ENCODE data around the gene KIF18B. TPM values are rescaled to one million over a fixed set of nuclear protein-coding genes. Genes with fewer than 3 reads are reported as not detected.

Gene KIF18B
- total and polyA plus RNA-seq, 12 donors, result 0.20 to 1.6 (median 0.72) TPM; not detected in 1

GRCh38 chr17:44926821-44927525 is 20.6 kb downstream of the KIF18B start:
- no peak overlapping the region for H3K27ac ChIP-seq
- TF ChIP-seq, protein P1, sequence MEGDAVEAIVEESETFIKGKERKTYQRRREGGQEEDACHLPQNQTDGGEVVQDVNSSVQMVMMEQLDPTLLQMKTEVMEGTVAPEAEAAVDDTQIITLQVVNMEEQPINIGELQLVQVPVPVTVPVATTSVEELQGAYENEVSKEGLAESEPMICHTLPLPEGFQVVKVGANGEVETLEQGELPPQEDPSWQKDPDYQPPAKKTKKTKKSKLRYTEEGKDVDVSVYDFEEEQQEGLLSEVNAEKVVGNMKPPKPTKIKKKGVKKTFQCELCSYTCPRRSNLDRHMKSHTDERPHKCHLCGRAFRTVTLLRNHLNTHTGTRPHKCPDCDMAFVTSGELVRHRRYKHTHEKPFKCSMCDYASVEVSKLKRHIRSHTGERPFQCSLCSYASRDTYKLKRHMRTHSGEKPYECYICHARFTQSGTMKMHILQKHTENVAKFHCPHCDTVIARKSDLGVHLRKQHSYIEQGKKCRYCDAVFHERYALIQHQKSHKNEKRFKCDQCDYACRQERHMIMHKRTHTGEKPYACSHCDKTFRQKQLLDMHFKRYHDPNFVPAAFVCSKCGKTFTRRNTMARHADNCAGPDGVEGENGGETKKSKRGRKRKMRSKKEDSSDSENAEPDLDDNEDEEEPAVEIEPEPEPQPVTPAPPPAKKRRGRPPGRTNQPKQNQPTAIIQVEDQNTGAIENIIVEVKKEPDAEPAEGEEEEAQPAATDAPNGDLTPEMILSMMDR (IDR thresholded peaks at IDR 0.05), result no peak
- no peak for TF ChIP-seq POLR2A (IDR thresholded peaks at IDR 0.05)
- H3K4me3 ChIP-seq, result no peak overlapping the region
- no peaks in the 10 kb centered on the region for H3K9me3 ChIP-seq (replicated peaks in 1 of 3)
- no peak for DNase-seq
- H3K36me3 ChIP-seq (replicated peaks in 1 of 2), result no peaks in the 10 kb centered on the region
- WGBS, 4 donors, result 85 to 95% (median 94%) methylated on average over 12 to 15 of the region's 15 CpGs
- intact Hi-C loops (cut with DNase I), result no loop called here
- H3K4me1 ChIP-seq (replicated peaks in 1 of 2), result no peaks in the 10 kb centered on the region
- H3K27me3 ChIP-seq, result no peaks in the 10 kb centered on the region

DNA sequence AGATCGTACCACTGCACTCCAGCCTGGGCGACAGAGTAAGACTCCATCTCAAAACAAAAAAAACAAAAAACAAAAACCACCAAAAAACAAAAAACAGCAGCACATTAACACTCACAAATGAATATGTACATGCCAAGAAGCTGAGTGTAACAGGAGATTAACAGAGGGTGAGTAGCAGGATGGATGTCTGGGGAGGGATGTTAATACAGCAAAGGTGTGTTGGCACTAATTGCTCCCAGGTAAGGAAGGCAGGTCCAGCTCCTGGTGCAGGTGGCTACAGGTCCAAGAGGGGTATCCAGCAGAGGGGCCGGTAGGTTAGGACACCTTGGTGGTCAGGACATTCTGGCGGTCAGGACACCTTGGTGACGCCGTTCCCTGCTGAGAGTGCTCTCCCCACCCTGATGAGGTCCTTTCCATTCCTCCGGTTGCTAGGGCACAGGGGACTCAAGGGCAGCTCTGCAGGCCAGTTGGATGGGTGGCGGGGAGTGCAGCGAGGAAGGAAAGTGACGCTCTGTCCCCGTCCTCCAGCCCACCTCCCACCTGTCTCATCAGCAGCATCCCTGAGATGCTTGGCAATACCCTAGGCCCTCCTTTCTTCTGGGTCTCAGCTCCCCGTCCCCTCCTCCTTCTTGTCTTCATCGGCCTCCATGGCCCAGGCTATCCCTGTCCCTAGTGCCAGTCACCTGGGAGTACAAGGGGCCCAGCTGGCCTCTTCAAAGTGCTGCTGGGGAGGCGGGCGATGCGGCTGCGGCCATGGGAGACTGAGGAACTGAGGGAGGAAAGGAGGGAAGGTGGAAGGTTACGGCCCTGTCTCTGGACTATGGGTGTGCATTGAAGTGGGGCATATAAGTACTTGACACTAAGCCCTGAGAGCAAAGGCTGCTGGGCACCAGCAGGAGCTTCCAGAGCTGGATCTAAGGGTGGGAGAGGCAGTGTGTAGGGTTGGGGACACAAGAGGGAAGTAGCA is 21.6 kb downstream of the KIF18B start:
- Histone ChIP-seq H3K9me3 (replicated peaks in 1 of 3) (no peaks in the 10 kb centered on the region), H3K27me3 (no peaks in the 10 kb centered on the region), H3K4me1 (replicated peaks in 1 of 2) (no peaks in the 10 kb centered on the region), H3K4me3 (no peak overlapping the region), H3K27ac (no peak overlapping the region), H3K36me3 (replicated peaks in 1 of 2) (no peaks in the 10 kb centered on the region)
- TF ChIP-seq POLR2A (IDR thresholded peaks at IDR 0.05), result no peak
- TF ChIP-seq, protein P1 (IDR thresholded peaks at IDR 0.05), result no peak
- intact Hi-C loops (cut with DNase I), result no loop called here
- 93 to 98% (median 98%) methylated on average over 17 to 18 of the region's 18 CpGs for WGBS, 4 donors
- DNase-seq, result peak in 1 of 7 donors; percentile 6

GRCh38 chr17:44924107-44924544 is 23.4 kb downstream of the KIF18B start:
- peak in 1 of 7 donors; percentile 4 for DNase-seq

More at GRCh38 chr17:44924107-44924544, 23.4 kb downstream of the KIF18B start:
- Histone ChIP-seq H3K9me3 (replicated peaks in 1 of 3) (no peaks in the 10 kb centered on the region), H3K27ac (no peak overlapping the region), H3K4me1 (replicated peaks in 1 of 2) (no peaks in the 10 kb centered on the region), H3K36me3 (replicated peaks in 1 of 2) (no peaks in the 10 kb centered on the region), H3K27me3 (no peaks in the 10 kb centered on the region), H3K4me3 (no peak overlapping the region)
- TF ChIP-seq, protein P1 (IDR thresholded peaks at IDR 0.05), result no peak
- no peak for TF ChIP-seq POLR2A (IDR thresholded peaks at IDR 0.05)
- 88 to 91% (median 90%) methylated on average over 7 to 9 of the region's 9 CpGs for WGBS, 4 donors
- intact Hi-C loops (cut with DNase I), result loop anchor here (5.0 kb wide), 2 partner anchors 98 to 173 kb away; no protein-coding TSS in a partner anchor
